AG04450 (cell line): ENCODE results near the gene PFKP. TPM values are rescaled to one million over a fixed set of nuclear protein-coding genes. Genes with fewer than 3 reads are reported as not detected.
A peak's percentile ranks its signal among the peaks of the same experiment; 100 is the strongest.

Source experiments
- CTCF ChIA-PET: fragments of 300-600, 350-600 bp; formaldehyde crosslinking; extraction: SDS; loops from one replicate; lab custom pipeline; 2022; ENCODE audit warnings: antibody characterized with exemption, inconsistent platforms; lab: Charles Lee
- POLR2A ChIA-PET: fragments of 350-600 bp; formaldehyde crosslinking; extraction: SDS; loops from one replicate; lab custom pipeline; 2021; ENCODE audit warnings: antibody characterized with exemption, inconsistent platforms; lab: Yijun Ruan, JAX
- DNase-seq: peaks from one replicate; pipeline ENCODE4 v3.0.0-alpha.2; 2011; ENCODE audit warnings: low read depth, low spot score
- H3K27ac ChIP-seq: one replicate; pipeline ENCODE4 v1.5.1; 2012; ENCODE audit warnings: low read depth, low read length, control low read depth
- H3K27me3 ChIP-seq: one replicate; pipeline ENCODE4 v1.6.0; 2012; ENCODE audit warnings: low read length; ENCODE audit not compliant: control insufficient read depth, insufficient read depth
- H3K4me3 ChIP-seq: 2 replicates; pipeline ENCODE4 v1.5.1; 2011; ENCODE audit warnings: mild to moderate bottlenecking, low read depth, low read length, control low read depth
- H3K9me3 ChIP-seq: 2 replicates; pipeline ENCODE4 v1.5.1; 2012; ENCODE audit warnings: low read length; ENCODE audit not compliant: control insufficient read depth, insufficient read depth
- polyA plus RNA-seq: library from polyadenylated mRNA; depleted of rRNA; stranded (reverse); fragments of >200 nt; gene quantifications from 2 replicates; pipeline ENCODE4 v1.2.3, GENCODE V29; 2011
- TF ChIP-seq, protein P1 (sequence below): IDR thresholded peaks from 2 replicates; pipeline ENCODE4 v1.5.1; 2011; ENCODE audit warnings: low read depth, low read length, control low read depth, inconsistent platforms

The PFKP gene
- polyA plus RNA-seq, 1 experiment = 122 TPM

GRCh38 chr10:3071405-3072198, 4.3 kb downstream of the PFKP start:
- CTCF ChIA-PET = interaction anchor here (1.0 to 1.6 kb wide), 3 partner anchors 10 to 27 kb away, joined by 3 to 4 read pairs (median 4); no protein-coding TSS in a partner anchor
- Histone ChIP-seq H3K27ac (peak overlapping the region; percentile 21), H3K9me3 (peaks cover 4% of the 10 kb centered on the region; the same call in 1 of the 2 replicates), H3K27me3 (no peaks in the 10 kb centered on the region), H3K4me3 (no peak overlapping the region)
- TF ChIP-seq, protein P1, sequence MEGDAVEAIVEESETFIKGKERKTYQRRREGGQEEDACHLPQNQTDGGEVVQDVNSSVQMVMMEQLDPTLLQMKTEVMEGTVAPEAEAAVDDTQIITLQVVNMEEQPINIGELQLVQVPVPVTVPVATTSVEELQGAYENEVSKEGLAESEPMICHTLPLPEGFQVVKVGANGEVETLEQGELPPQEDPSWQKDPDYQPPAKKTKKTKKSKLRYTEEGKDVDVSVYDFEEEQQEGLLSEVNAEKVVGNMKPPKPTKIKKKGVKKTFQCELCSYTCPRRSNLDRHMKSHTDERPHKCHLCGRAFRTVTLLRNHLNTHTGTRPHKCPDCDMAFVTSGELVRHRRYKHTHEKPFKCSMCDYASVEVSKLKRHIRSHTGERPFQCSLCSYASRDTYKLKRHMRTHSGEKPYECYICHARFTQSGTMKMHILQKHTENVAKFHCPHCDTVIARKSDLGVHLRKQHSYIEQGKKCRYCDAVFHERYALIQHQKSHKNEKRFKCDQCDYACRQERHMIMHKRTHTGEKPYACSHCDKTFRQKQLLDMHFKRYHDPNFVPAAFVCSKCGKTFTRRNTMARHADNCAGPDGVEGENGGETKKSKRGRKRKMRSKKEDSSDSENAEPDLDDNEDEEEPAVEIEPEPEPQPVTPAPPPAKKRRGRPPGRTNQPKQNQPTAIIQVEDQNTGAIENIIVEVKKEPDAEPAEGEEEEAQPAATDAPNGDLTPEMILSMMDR = no peak
- no peak for DNase-seq
- POLR2A ChIA-PET = interaction anchor here (0.7 to 1.1 kb wide), 2 partner anchors 24 to 92 kb away, joined by 3 read pairs; no protein-coding TSS in a partner anchor

DNA sequence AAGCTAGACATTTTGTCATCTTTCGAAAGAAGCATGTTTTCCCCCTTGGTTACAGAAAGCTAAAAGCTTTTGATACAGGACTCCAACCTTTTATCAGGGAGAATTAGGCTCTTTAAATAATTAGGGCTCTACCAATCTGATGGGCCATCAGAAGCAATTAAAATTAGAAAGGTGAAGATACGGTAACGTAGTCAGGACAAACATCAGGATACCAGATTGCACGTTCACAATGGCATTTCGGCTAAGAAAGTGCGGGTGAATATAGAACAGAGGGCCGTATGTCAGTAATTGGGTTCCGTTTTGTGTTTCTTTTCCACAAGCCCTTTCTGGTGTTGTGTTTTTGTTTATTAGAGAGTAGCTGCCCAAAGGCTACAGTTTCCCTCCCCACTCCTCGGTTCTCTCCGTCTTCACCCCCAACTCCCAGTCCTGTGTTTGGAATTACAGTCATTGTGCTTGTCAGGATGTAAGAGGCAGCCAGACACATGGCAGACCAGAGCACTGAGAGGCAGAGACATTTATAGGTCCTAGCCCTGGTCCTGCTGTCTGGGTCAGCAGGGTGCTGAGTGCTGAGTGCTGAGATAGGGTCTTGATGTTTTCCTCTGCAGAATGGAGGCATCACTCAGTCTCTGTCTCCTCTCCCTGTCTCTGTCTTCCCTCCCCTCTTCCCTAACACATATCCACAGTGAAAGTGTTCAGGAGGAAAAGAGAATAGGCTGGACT, 5.5 kb downstream of the PFKP start:
- Histone ChIP-seq H3K4me3 (no peak overlapping the region), H3K27ac (no peak overlapping the region), H3K9me3 (peaks cover under 1% of the 10 kb centered on the region; the same call in 1 of the 2 replicates), H3K27me3 (no peaks in the 10 kb centered on the region)
- no peak for DNase-seq
- TF ChIP-seq, protein P1 = no peak
- POLR2A ChIA-PET = no interaction called here
- CTCF ChIA-PET = no interaction called here

DNA sequence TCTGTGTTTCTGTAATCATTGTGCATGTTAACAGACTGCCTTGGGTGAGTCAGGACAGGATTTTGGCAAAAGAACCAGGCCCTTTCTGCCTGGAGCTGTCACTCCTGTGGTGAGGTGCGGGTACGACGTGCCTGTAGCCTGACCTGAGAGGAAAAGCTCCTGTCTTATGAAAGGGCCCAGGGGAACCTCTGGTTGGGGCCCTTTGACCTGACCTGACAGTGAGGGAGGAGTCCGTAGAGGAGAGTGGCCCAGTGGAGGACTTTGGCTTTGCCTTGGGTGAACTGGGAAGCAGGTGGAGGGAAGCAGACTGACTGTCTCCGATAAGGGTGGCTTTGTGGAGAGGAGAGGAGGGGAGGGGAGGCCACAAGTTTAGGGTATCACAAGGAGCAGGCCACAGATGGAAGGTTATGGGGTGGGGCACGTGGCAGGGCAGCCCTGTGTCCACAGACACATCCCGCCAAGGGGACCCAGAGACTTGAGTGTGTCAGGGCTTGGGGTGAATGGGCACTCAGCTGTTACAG, 6.9 kb downstream of the PFKP start:
- Histone ChIP-seq H3K9me3 (no peaks in the 10 kb centered on the region), H3K4me3 (no peak overlapping the region), H3K27me3 (no peaks in the 10 kb centered on the region), H3K27ac (no peak overlapping the region)
- CTCF ChIA-PET = no interaction called here
- TF ChIP-seq, protein P1 = no peak
- POLR2A ChIA-PET = no interaction called here
- no peak for DNase-seq

GRCh38 chr10:3074985-3075600, 7.7 kb downstream of the PFKP start:
- CTCF ChIA-PET = no interaction called here
- H3K27ac ChIP-seq = no peak overlapping the region
- POLR2A ChIA-PET = no interaction called here

More at GRCh38 chr10:3074985-3075600, 7.7 kb downstream of the PFKP start:
- DNase-seq = no peak
- Histone ChIP-seq H3K9me3 (no peaks in the 10 kb centered on the region), H3K4me3 (no peak overlapping the region), H3K27me3 (no peaks in the 10 kb centered on the region)
- TF ChIP-seq, protein P1 = no peak
